SK-N-SH treated with all-trans-retinoic acid at 6 μM for 48 hours (cell line): Measurements from ENCODE around the gene MED9.

Source experiments
- CREB5 ChIP-seq: fragments of 250-450 bp; sonication (Bioruptor Pico); IDR thresholded peaks from 2 replicates; pipeline ENCODE4 v1.5.1; 2020; ENCODE audit warnings: low read depth, mild to moderate bottlenecking, moderate library complexity
- GLIS3 ChIP-seq: fragments of 250-450 bp; sonication (Bioruptor Pico); IDR thresholded peaks from 2 replicates; pipeline ENCODE4 v1.5.0; 2020; ENCODE audit warnings: mild to moderate bottlenecking, moderate library complexity
- ISL1 ChIP-seq: fragments of 250-450 bp; sonication (Bioruptor Pico); IDR thresholded peaks from 2 replicates; pipeline ENCODE4 v2.1.2; 2022; ENCODE audit warnings: mild to moderate bottlenecking, moderate library complexity
- PATZ1 ChIP-seq: fragments of 250-450 bp; sonication (Bioruptor Pico); IDR thresholded peaks from 2 replicates; pipeline ENCODE4 v1.8.0; 2020; ENCODE audit warnings: mild to moderate bottlenecking, moderate library complexity, borderline replicate concordance
- PPARA ChIP-seq: fragments of 250-450 bp; sonication (Bioruptor Pico); IDR thresholded peaks from 2 replicates; pipeline ENCODE4 v1.5.0; 2020; ENCODE audit warnings: mild to moderate bottlenecking, borderline replicate concordance
- SNAI2 ChIP-seq: fragments of 250-450 bp; sonication (Bioruptor Pico); IDR thresholded peaks from 2 replicates; pipeline ENCODE4 v1.5.0; 2020; ENCODE audit warnings: mild to moderate bottlenecking, moderate library complexity
- TOX ChIP-seq: fragments of 250-450 bp; sonication (Bioruptor Pico); IDR thresholded peaks from 2 replicates; pipeline ENCODE4 v1.8.0; 2021; ENCODE audit warnings: mild to moderate bottlenecking, moderate library complexity, borderline replicate concordance
- TSHZ2 ChIP-seq: fragments of 250-450 bp; sonication (Bioruptor Pico); IDR thresholded peaks from 2 replicates; pipeline ENCODE4 v1.5.0; 2020; ENCODE audit warnings: mild to moderate bottlenecking, moderate library complexity
- ZFP3 ChIP-seq: fragments of 250-450 bp; sonication (Bioruptor Pico); IDR thresholded peaks from 2 replicates; pipeline ENCODE4 v1.5.0; 2020; ENCODE audit warnings: mild to moderate bottlenecking, moderate library complexity
- ZNF70 ChIP-seq: fragments of 450-650 bp; formaldehyde crosslinking; IDR thresholded peaks from 2 replicates; pipeline ENCODE4 v1.5.0; 2020; ENCODE audit warnings: mild to moderate bottlenecking, moderate library complexity
- ZNF8 ChIP-seq: fragments of 450-650 bp; formaldehyde crosslinking; IDR thresholded peaks from 2 replicates; pipeline ENCODE4 v1.5.0; 2020; ENCODE audit warnings: mild to moderate bottlenecking, moderate library complexity

GRCh38 chr17:17511293-17511741 is 34.5 kb downstream of the MED9 start:
- no peak for TF ChIP-seq ZFP3 (CRISPR knock-in tag)
- no peak for TF ChIP-seq ZNF8 (CRISPR knock-in tag)
- TF ChIP-seq TOX (CRISPR knock-in tag), result no peak
- no peak for TF ChIP-seq SNAI2 (CRISPR knock-in tag)
- TF ChIP-seq CREB5 (CRISPR knock-in tag), result no peak
- no peak for TF ChIP-seq TSHZ2 (CRISPR knock-in tag)
- no peak for TF ChIP-seq GLIS3 (CRISPR knock-in tag)
- no peak for TF ChIP-seq PATZ1 (CRISPR knock-in tag)
- TF ChIP-seq ISL1 (CRISPR knock-in tag), result no peak
- no peak for TF ChIP-seq PPARA (CRISPR knock-in tag)
- TF ChIP-seq ZNF70 (CRISPR knock-in tag), result no peak
